GM12801 (cell line): ENCODE results near the gene THOC7.

Experiments
- CTCF ChIP-seq: IDR thresholded peaks from one replicate; pipeline ENCODE4 v1.5.1; 2011; ENCODE audit warnings: control low read depth; ENCODE audit not compliant: insufficient read length; ENCODE audit errors: extremely low read depth

Gene THOC7

DNA sequence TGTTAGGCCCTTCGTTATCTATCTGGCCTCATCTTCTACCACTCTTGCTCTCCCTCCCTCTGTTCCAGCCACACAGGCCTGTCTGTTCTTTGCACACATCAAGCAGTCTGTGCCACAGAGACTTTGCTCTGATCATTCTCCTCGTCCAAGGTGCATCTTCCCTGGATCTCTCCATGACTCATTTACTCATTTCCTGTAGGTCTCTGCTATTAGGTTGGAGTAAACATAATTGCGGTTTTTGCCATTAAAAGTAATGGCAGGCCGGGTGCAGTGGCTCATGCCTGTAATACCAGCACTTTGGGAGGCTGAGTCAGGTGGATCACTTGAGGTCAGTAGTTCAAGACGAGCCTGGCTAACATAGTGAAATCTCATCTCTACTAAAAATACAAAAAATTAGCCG, 54.0 kb downstream of the THOC7 start:
- TF ChIP-seq CTCF, result no peak

DNA sequence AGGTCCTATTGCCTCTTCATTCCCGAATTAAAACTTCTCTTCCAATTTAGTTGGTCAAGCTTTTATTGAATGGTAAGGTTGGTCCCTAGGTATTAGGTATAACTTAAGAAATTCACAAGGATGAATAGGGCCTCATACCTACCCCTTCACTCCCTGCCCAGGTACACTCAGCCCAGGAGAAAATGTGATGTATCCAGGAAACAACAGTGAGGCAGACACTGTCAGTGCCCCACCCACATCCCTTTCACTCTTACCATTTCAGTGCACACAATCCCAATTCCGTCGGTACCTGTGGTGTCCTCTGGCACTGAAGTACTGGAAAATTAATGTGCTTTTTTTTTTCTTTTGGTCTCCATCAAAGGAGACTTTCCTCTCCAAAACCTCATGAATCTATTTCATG, 55.0 kb downstream of the THOC7 start:
- no peak for TF ChIP-seq CTCF

GRCh38 chr3:63807961-63808565, 55.5 kb downstream of the THOC7 start:
- no peak for TF ChIP-seq CTCF

DNA sequence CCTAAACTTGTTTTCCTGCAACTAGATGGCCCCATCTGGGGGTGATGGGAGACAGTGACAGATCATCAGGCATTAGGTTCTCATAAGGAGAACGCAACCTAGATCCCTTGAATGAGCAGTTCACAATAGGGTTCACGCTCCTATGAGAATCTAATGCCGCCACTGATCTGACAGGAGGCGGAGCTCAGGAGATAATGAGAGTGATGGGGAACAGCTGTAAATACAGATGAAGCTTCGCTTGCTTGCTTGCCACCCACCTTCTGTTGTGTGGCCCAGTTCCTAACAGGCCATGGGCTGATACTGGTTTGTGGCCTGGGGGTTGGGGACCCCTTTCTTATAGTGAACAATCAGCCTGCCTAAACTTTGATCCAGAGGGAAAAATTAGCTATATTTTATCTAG, 59.7 kb downstream of the THOC7 start:
- TF ChIP-seq CTCF, result no peak

DNA sequence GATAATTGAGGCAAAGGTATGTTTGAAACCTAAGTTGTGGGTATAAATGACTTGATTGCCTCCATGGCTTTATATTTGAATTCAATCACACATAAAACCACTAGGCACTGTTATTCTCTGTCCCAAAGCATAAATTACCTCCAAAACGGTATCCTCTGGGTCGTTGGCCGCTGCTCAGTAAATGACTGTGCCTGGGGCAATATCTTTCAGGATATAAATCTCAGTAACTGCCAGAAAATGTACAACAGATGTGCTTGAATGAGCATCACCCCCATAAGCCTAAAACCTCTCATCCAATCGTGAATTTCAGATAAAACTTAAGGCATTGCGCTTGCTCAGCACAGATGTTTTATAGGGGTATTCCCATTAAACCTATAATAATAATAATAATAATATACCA, 63.5 kb downstream of the THOC7 start:
- no peak for TF ChIP-seq CTCF

GRCh38 chr3:63798949-63799348, 64.7 kb downstream of the THOC7 start:
- TF ChIP-seq CTCF, result no peak

DNA sequence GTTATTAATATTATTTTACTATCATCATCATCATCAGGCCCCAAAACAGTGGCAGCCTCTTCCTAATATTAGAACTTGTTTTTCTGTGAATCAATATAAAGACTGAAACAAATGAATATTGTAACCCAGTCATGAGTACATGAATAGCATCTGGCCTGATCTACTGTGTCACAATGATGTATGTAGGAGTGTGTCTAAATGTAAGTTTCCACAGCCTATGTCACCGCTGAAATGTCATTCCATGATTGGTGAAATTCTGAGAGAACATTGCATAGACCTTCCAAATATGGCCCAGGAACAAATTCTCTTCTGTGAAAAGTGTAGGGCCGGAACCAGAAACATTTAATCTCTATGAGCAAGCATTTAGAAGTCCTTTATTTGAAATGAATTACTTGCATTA, 65.1 kb downstream of the THOC7 start:
- TF ChIP-seq CTCF, result no peak
